PC-3 (cell line): ENCODE results near the gene IL3.

ENCODE experiments used
- EZH2 ChIP-seq: fragments of 300-600 bp; sonication (generic); IDR thresholded peaks from one replicate; pipeline ENCODE4 v1.6.1; 2017; ENCODE audit warnings: antibody characterized with exemption, mild to moderate bottlenecking, low read length; ENCODE audit not compliant: unreplicated experiment
- TF ChIP-seq, protein P1 (sequence below): fragments of 300-600 bp; sonication (generic); conservative IDR thresholded peaks from 2 replicates; pipeline ENCODE4 v1.5.1; 2017; ENCODE audit warnings: antibody characterized with exemption, low read depth, mild to moderate bottlenecking, low read length

DNA sequence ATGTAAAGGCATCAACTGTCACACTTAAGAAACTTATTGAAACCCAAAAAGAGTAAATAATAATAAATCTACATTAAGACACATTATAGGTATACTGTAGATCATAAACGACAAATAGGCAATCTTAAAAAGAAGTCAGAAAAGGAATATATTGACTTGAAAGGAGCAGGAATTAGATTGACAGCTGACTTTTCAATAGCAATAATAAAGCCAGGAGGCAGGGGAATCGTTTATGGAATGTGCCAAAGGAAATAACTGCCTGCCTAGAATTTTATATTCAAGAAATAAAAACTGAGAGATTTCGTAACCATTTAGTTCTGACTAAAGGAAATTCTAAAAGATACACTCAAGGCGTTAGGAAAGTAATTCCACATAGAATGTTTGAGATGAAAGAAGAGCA, 27.3 kb upstream of the IL3 start:
- TF ChIP-seq, protein P1, sequence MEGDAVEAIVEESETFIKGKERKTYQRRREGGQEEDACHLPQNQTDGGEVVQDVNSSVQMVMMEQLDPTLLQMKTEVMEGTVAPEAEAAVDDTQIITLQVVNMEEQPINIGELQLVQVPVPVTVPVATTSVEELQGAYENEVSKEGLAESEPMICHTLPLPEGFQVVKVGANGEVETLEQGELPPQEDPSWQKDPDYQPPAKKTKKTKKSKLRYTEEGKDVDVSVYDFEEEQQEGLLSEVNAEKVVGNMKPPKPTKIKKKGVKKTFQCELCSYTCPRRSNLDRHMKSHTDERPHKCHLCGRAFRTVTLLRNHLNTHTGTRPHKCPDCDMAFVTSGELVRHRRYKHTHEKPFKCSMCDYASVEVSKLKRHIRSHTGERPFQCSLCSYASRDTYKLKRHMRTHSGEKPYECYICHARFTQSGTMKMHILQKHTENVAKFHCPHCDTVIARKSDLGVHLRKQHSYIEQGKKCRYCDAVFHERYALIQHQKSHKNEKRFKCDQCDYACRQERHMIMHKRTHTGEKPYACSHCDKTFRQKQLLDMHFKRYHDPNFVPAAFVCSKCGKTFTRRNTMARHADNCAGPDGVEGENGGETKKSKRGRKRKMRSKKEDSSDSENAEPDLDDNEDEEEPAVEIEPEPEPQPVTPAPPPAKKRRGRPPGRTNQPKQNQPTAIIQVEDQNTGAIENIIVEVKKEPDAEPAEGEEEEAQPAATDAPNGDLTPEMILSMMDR: no peak
- no peak for TF ChIP-seq EZH2
